ENCODE results near the gene ARHGAP24.

ARHGAP24 gene

GRCh38 chr4:86035688-86036087 is 560.7 kb downstream of the ARHGAP24 start:
- no peak for DNase-seq

- no peak for DNase-seq
These were observed 561.8 kb downstream of the ARHGAP24 start for GRCh38 chr4:86036736-86037135.

- no peak for DNase-seq
These were observed 563.1 kb downstream of the ARHGAP24 start for GRCh38 chr4:86038037-86038436.

GRCh38 chr4:86043755-86044592 is 569.0 kb downstream of the ARHGAP24 start:
- DNase-seq: peak; percentile 7

GRCh38 chr4:86044593-86044985 is 569.6 kb downstream of the ARHGAP24 start:
- DNase-seq: no peak

GRCh38 chr4:86048426-86048825 is 573.5 kb downstream of the ARHGAP24 start:
- no peak for DNase-seq

- no peak for DNase-seq
These were observed 575.5 kb downstream of the ARHGAP24 start for GRCh38 chr4:86050496-86050895.
